GM23248 (cell line): ENCODE results near the gene SPATA9. TPM values are rescaled to one million over a fixed set of nuclear protein-coding genes. Genes with fewer than 3 reads are reported as not detected.

Source experiments
- DNase-seq: peaks from one replicate; pipeline ENCODE4 v3.0.0-alpha.2; 2015
- H2AFZ ChIP-seq: fragments of 200-600 bp; sonication (generic); 2 replicates; pipeline ENCODE4 v1.6.1; 2016; ENCODE audit warnings: antibody characterized with exemption
- H3F3A ChIP-seq: fragments of 200-600 bp; sonication (generic); 2 replicates; pipeline ENCODE4 v1.6.1; 2016; ENCODE audit warnings: mild to moderate bottlenecking, antibody characterized with exemption, mixed run types; ENCODE audit not compliant: insufficient read depth
- H3K27ac ChIP-seq: fragments of 200-600 bp; sonication (generic); 2 replicates; pipeline ENCODE4 v1.5.1; 2016; ENCODE audit warnings: mild to moderate bottlenecking
- H3K27me3 ChIP-seq: fragments of 200-600 bp; sonication (generic); replicated peaks from 2 replicates; pipeline ENCODE4 v1.6.1; 2016; ENCODE audit warnings: mild to moderate bottlenecking; ENCODE audit not compliant: insufficient read depth
- H3K36me3 ChIP-seq: fragments of 200-600 bp; sonication (generic); 2 replicates; pipeline ENCODE4 v1.6.1; 2016; ENCODE audit warnings: low read depth, mild to moderate bottlenecking
- H3K4me1 ChIP-seq: fragments of 200-600 bp; sonication (generic); 2 replicates; pipeline ENCODE4 v1.6.1; 2016; ENCODE audit warnings: mild to moderate bottlenecking; ENCODE audit not compliant: insufficient read depth
- H3K4me2 ChIP-seq: fragments of 200-600 bp; sonication (generic); one replicate; pipeline ENCODE4 v1.6.1; 2016; ENCODE audit warnings: mild to moderate bottlenecking; ENCODE audit not compliant: unreplicated experiment
- H3K4me3 ChIP-seq: fragments of 200-600 bp; sonication (generic); 2 replicates; pipeline ENCODE4 v1.5.1; 2016; ENCODE audit warnings: mild to moderate bottlenecking
- H3K79me2 ChIP-seq: fragments of 200-600 bp; sonication (generic); 2 replicates; pipeline ENCODE4 v1.6.1; 2016; ENCODE audit warnings: mild to moderate bottlenecking; ENCODE audit not compliant: insufficient read depth
- H3K9ac ChIP-seq: fragments of 200-600 bp; sonication (generic); 2 replicates; pipeline ENCODE4 v1.6.1; 2016; ENCODE audit warnings: mild to moderate bottlenecking
- H3K9me2 ChIP-seq: fragments of 200-600 bp; sonication (generic); 2 replicates; pipeline ENCODE4 v1.6.1; 2016; ENCODE audit warnings: mixed run types, mild to moderate bottlenecking, moderate library complexity; ENCODE audit not compliant: insufficient read depth
- H3K9me3 ChIP-seq: fragments of 200-600 bp; sonication (generic); one replicate; pipeline ENCODE4 v1.6.1; 2017; ENCODE audit warnings: low read depth
- H4K20me1 ChIP-seq: fragments of 200-600 bp; sonication (generic); 2 replicates; pipeline ENCODE4 v1.6.0; 2016; ENCODE audit not compliant: insufficient read depth
- EZH2 ChIP-seq: fragments of 200-600 bp; sonication (generic); IDR thresholded peaks from 2 replicates; pipeline ENCODE4 v1.6.1; 2018; ENCODE audit warnings: antibody characterized with exemption, mild to moderate bottlenecking; ENCODE audit not compliant: insufficient read depth, poor library complexity, severe bottlenecking
- EZH2phosphoT487 ChIP-seq: fragments of 200-600 bp; sonication (generic); IDR thresholded peaks from 2 replicates; pipeline ENCODE4 v1.6.1; 2018; ENCODE audit warnings: antibody characterized with exemption, moderate library complexity, mild to moderate bottlenecking, low read depth; ENCODE audit not compliant: insufficient read depth
- WGBS, 2 experiments: methylation state at CpG; one replicate each; pipeline ENCODE4 v1.1.6; 2015 to 2017; ENCODE audit warnings: low lambda C conversion rate in 2 of 2, low coverage in 1 of 2; ENCODE audit errors: missing lambda C conversion rate in 2 of 2; 5-methylcytosine and 5-hydroxymethylcytosine counted together
- in situ Hi-C: fragments of 300-500 bp; cut with MboI; formaldehyde crosslinking; loops from 2 replicates; pipeline ENCODE4 v1.15.0; 2020
- polyA plus RNA-seq: library from polyadenylated mRNA; unstranded; fragments of >200 nt; fragmentation: Nextera tagmentation; extraction: Ambion mirVana; gene quantifications from 2 replicates; pipeline ENCODE4 v1.2.1, GENCODE V29; 2016
- total RNA-seq: library from RNA; depleted of rRNA; stranded (reverse); fragments of >200 nt; shearing (Covaris generic); gene quantifications from 2 replicates; pipeline ENCODE4 v1.2.3, GENCODE V29; 2014

Gene SPATA9
- total and polyA plus RNA-seq, 2 experiments from 2014 or later: 0.22 to 0.96 TPM

DNA sequence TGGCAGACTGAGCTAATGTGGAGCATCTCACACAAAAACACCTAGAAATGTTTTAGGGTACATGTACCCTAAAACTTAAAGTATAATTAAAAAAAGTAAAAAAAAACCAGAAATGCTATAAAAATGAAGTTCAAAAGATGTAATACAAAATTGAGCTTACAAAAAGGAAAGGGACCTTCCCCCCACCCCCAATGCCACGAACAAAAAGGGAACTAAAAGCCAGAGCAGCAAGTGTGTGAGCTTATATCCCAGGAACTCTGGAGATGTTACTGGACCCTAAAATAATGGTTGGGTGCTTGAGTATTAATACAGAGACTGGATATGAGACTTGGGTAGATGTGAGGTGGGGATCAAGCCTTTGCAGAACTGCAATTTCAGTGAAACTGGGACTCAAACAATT, 11.0 kb downstream of the SPATA9 start:
- Histone ChIP-seq H3K9ac (no peak overlapping the region), H3K36me3 (no peaks in the 10 kb centered on the region), H3K4me2 (no peak overlapping the region), H3K79me2 (no peaks in the 10 kb centered on the region), H3K27ac (no peak overlapping the region), H3K9me2 (no peaks in the 10 kb centered on the region), H4K20me1 (no peaks in the 10 kb centered on the region), H3K4me3 (no peak overlapping the region), H3K27me3 (no peaks in the 10 kb centered on the region), H3K4me1 (peaks cover 23% of the 10 kb centered on the region), H3K9me3 (no peaks in the 10 kb centered on the region), H2AFZ (no peak overlapping the region), H3F3A (0 out of 2 replicates have a peak, but pooled peaks cover 4% of the 10 kb centered on the region)
- in situ Hi-C loops: no loop called here
- TF ChIP-seq EZH2: no peak
- TF ChIP-seq EZH2phosphoT487: no peak
- 92 to 96% methylated on average over 1 of the region's 1 CpG for WGBS, 2 experiments
- DNase-seq: no peak

GRCh38 chr5:95670568-95670967, 12.2 kb downstream of the SPATA9 start:
- Histone ChIP-seq H3F3A (0 out of 2 replicates have a peak, but pooled peaks cover 4% of the 10 kb centered on the region), H3K36me3 (no peaks in the 10 kb centered on the region), H4K20me1 (no peaks in the 10 kb centered on the region), H3K27ac (no peak overlapping the region), H2AFZ (no peak overlapping the region), H3K9ac (no peak overlapping the region), H3K9me2 (no peaks in the 10 kb centered on the region), H3K9me3 (no peaks in the 10 kb centered on the region), H3K4me1 (peaks cover 23% of the 10 kb centered on the region), H3K79me2 (no peaks in the 10 kb centered on the region), H3K4me3 (no peak overlapping the region), H3K4me2 (no peak overlapping the region), H3K27me3 (no peaks in the 10 kb centered on the region)
- in situ Hi-C loops: no loop called here
- no peak for DNase-seq
- TF ChIP-seq EZH2: no peak
- TF ChIP-seq EZH2phosphoT487: no peak
- 82 to 85% methylated on average over 3 of the region's 3 CpGs for WGBS, 2 experiments

- H3K79me2 ChIP-seq: no peaks in the 10 kb centered on the region
- no peaks in the 10 kb centered on the region for H3K9me3 ChIP-seq
- H3K4me1 ChIP-seq: peaks cover 23% of the 10 kb centered on the region
- no peaks in the 10 kb centered on the region for H3K36me3 ChIP-seq
- 0 out of 2 replicates have a peak, but pooled peaks cover 4% of the 10 kb centered on the region for H3F3A ChIP-seq
- in situ Hi-C loops: loop anchor here (10.0 kb wide), 1 partner anchor 175 kb away; no protein-coding TSS in a partner anchor
- H3K4me2 ChIP-seq: no peak overlapping the region
- no peaks in the 10 kb centered on the region for H4K20me1 ChIP-seq
- TF ChIP-seq EZH2phosphoT487 (no peak), EZH2 (no peak)
- no peaks in the 10 kb centered on the region for H3K9me2 ChIP-seq
- WGBS, 2 experiments: 81 to 91% methylated on average over 5 of the region's 5 CpGs
- H3K9ac ChIP-seq: no peak overlapping the region
- no peak overlapping the region for H2AFZ ChIP-seq
- peak overlapping the region; percentile 23; the same call in 1 of the 2 replicates for H3K27ac ChIP-seq
- DNase-seq: no peak
- H3K27me3 ChIP-seq: no peaks in the 10 kb centered on the region
- H3K4me3 ChIP-seq: no peak overlapping the region
These were observed 12.8 kb downstream of the SPATA9 start for GRCh38 chr5:95669985-95670384.

DNA sequence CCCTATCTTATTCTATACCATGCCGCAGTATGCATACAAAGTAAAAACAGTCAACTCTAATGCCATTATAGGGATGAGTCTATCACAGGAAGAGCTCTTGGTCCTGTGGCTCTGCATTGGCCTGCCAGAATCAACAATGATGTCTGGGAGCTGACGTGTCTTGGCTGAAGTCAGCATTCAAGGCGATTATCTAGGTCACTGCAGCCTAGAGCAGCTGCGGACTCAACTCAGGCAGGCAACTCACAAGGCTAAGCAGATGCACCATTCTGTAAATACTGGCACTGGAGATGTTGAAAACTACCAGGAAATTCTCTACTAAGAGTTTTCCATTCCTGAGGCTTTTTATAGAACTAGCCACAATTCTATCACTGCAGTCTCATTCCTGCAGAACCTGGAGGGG, 13.3 kb downstream of the SPATA9 start:
- in situ Hi-C loops: loop anchor here (10.0 kb wide), 1 partner anchor 175 kb away; no protein-coding TSS in a partner anchor
- WGBS, 2 experiments: 47 to 67% methylated on average over 4 of the region's 4 CpGs
- Histone ChIP-seq H3F3A (0 out of 2 replicates have a peak, but pooled peaks cover 4% of the 10 kb centered on the region), H3K4me1 (peaks cover 26% of the 10 kb centered on the region), H3K9me2 (no peaks in the 10 kb centered on the region), H3K9me3 (no peaks in the 10 kb centered on the region), H3K36me3 (no peaks in the 10 kb centered on the region), H3K9ac (no peak overlapping the region), H3K4me3 (no peak overlapping the region), H3K79me2 (no peaks in the 10 kb centered on the region), H3K27me3 (no peaks in the 10 kb centered on the region), H3K27ac (peak overlapping the region; percentile 23), H4K20me1 (no peaks in the 10 kb centered on the region), H3K4me2 (no peak overlapping the region), H2AFZ (no peak overlapping the region)
- no peak for TF ChIP-seq EZH2phosphoT487
- TF ChIP-seq EZH2: no peak
- DNase-seq: peak; percentile 89

DNA sequence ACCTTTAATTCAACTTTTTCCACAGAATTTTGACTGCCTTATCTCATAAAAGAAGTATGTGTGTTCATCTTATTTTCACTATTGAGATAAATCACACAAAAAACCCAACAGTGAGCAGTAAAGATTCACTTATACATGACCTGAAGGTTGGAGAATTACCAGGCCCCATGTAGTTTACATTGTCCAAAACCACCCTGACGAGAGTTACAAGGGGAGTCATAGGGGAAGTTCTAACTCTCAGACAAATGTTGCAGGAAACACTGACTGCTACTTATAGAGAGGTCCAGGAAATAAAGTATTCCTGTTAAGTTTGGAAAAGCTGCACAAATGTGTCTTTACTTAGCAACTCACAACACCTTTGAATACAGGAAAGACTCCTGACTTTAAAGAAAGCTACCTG, 14.1 kb downstream of the SPATA9 start:
- no peak overlapping the region for H3K27ac ChIP-seq
- in situ Hi-C loops: loop anchor here (10.0 kb wide), 1 partner anchor 176 kb away; no protein-coding TSS in a partner anchor
- no peak for DNase-seq

More for the DNA sequence above, 14.1 kb downstream of the SPATA9 start:
- Histone ChIP-seq H4K20me1 (no peaks in the 10 kb centered on the region), H3F3A (0 out of 2 replicates have a peak, but pooled peaks cover 4% of the 10 kb centered on the region), H3K4me3 (no peak overlapping the region), H2AFZ (no peak overlapping the region), H3K4me2 (no peak overlapping the region), H3K4me1 (peaks cover 29% of the 10 kb centered on the region), H3K79me2 (no peaks in the 10 kb centered on the region), H3K9me2 (no peaks in the 10 kb centered on the region), H3K27me3 (no peaks in the 10 kb centered on the region), H3K9me3 (no peaks in the 10 kb centered on the region), H3K36me3 (no peaks in the 10 kb centered on the region), H3K9ac (no peak overlapping the region)
- WGBS, 2 experiments: 96 to 100% methylated on average over 1 of the region's 1 CpG
- TF ChIP-seq EZH2: no peak
- no peak for TF ChIP-seq EZH2phosphoT487
